A673 (cell line): ENCODE data around the gene MKRN1. TPM values are rescaled to one million over a fixed set of nuclear protein-coding genes. Genes with fewer than 3 reads are reported as not detected.

Experiments
- BruUV-seq: library from RNA; stranded (reverse); fragments of 400-500 nt; replicated peaks from 2 replicates; lab custom pipeline; 2021; lab: Mats Ljungman, UMichigan
- CTCF ChIA-PET: fragments of 300-600 bp; sonication (Branson Sonifier 250); formaldehyde crosslinking; loops from one replicate; lab custom pipeline; 2022; ENCODE audit warnings: antibody characterized with exemption; lab: Charles Lee
- POLR2A ChIA-PET: fragments of 300-600 bp; sonication (Branson Sonifier 250); formaldehyde crosslinking; loops from one replicate; lab custom pipeline; 2022; ENCODE audit warnings: antibody characterized with exemption; ENCODE audit not compliant: low non-redundant PET; lab: Charles Lee
- DNase-seq: peaks from one replicate; pipeline ENCODE4 v3.0.0-alpha.2; 2015; ENCODE audit warnings: low spot score
- H3K27ac ChIP-seq: fragments of 200-600 bp; sonication (generic); 2 replicates; pipeline ENCODE4 v1.5.1; 2016; ENCODE audit warnings: mixed run types, low read depth, mild to moderate bottlenecking, mixed read lengths, antibody characterized with exemption, low read length; ENCODE audit not compliant: poor library complexity, severe bottlenecking
- H3K27me3 ChIP-seq: fragments of 200-600 bp; sonication (generic); replicated peaks from 2 replicates; pipeline ENCODE4 v1.6.1; 2017; ENCODE audit warnings: mixed run types, low read depth, mild to moderate bottlenecking, mixed read lengths, antibody characterized with exemption, low read length; ENCODE audit not compliant: insufficient read depth, poor library complexity
- H3K36me3 ChIP-seq: fragments of 200-600 bp; sonication (generic); 2 replicates; pipeline ENCODE4 v1.6.1; 2016; ENCODE audit warnings: mixed run types, mild to moderate bottlenecking, mixed read lengths, antibody characterized with exemption, low read length; ENCODE audit not compliant: insufficient read depth, poor library complexity, severe bottlenecking
- H3K4me1 ChIP-seq: fragments of 200-600 bp; sonication (generic); 2 replicates; pipeline ENCODE4 v1.6.1; 2017; ENCODE audit warnings: mixed run types, mild to moderate bottlenecking, mixed read lengths, antibody characterized with exemption, low read length; ENCODE audit not compliant: insufficient read depth, poor library complexity, severe bottlenecking
- H3K4me3 ChIP-seq: fragments of 200-600 bp; sonication (generic); 2 replicates; pipeline ENCODE4 v1.5.1; 2016; ENCODE audit warnings: low read depth, mixed run types, mild to moderate bottlenecking, mixed read lengths, low read length; ENCODE audit not compliant: poor library complexity, severe bottlenecking
- H3K9me3 ChIP-seq: fragments of 200-600 bp; sonication (generic); 2 replicates; pipeline ENCODE4 v1.6.1; 2016; ENCODE audit warnings: mixed run types, low read depth, mild to moderate bottlenecking, mixed read lengths, antibody characterized with exemption, low read length; ENCODE audit not compliant: poor library complexity, severe bottlenecking
- EZH2 ChIP-seq: fragments of 200-600 bp; sonication (generic); IDR thresholded peaks from 2 replicates; pipeline ENCODE4 v1.6.1; 2017; ENCODE audit warnings: borderline replicate concordance, low read depth, mild to moderate bottlenecking, mixed read lengths, antibody characterized with exemption, low read length; ENCODE audit not compliant: poor library complexity, severe bottlenecking
- intact Hi-C: fragments of 100-400 bp; cut with micrococcal nuclease; formaldehyde crosslinking; loops from one replicate; pipeline ENCODE4 v1.10.0; 2022; ENCODE audit not compliant: unreplicated experiment
- total RNA-seq: library from RNA; stranded (reverse); gene quantifications from 2 replicates; pipeline ENCODE4 v1.2.3, GENCODE V29; 2021
- TF ChIP-seq, protein P1 (sequence below): fragments of 300-800, 200-600 bp; sonication (generic); conservative IDR thresholded peaks from 2 replicates; pipeline ENCODE4 v1.5.1; 2017; ENCODE audit warnings: low read depth, mild to moderate bottlenecking, antibody characterized with exemption, low read length, moderate library complexity, mixed read lengths

MKRN1 gene
- total RNA-seq, 1 experiment from 2014 or later = 51.1 TPM

DNA sequence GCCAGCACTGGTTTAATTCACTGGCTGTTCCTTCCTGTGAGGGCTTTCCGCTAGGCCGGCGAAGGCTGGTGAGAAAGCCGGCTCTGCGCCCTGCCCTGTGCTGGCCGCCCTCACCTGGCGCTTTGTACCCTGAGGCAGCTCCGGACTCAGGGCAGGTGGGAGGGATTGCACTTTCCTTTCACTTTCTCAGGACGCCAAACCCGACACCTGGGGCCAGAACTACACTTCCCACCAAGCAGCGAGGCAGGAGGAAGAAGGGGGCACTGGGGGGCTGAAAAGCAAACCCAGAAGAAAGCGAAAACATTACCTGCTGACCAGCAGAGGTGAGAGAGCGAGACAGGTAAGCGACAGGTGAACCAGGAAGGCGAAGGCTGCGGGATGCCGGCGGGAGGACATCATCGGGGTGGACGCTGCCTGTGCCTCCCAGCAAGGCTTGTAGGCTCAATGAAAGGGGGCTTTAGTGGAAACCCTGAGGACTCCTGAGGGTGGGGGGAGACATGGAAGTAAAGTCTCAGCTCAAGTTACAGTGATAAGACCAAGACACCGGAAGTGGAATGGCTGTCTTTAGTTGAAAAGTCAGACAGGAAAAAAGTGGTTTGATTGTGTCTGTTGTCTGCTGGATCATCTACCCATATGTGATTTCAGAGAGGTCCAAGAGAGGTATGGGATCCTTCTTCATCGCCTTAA, 75.3 kb downstream of the MKRN1 start, which contains the start of gene RAB19:
RAB19 (plus strand) TSS at position 181 of the 687 bp plus-strand sequence. CDS start 3,589 bp downstream, outside the sequence.
- BruUV-seq = no TSS peak
- Histone ChIP-seq H3K27me3 (no peaks in the 10 kb centered on the region), H3K4me1 (no peaks in the 10 kb centered on the region), H3K4me3 (no peak within 1 kb of the TSS), H3K36me3 (no peaks in the 10 kb centered on the region), H3K9me3 (no peaks in the 10 kb centered on the region), H3K27ac (no peak within 1 kb of the TSS)
- no peak for DNase-seq
- CTCF ChIA-PET = no interaction called here
- POLR2A ChIA-PET = no interaction called here
- intact Hi-C loops = no loop called here
- TF ChIP-seq EZH2 = no peak
- TF ChIP-seq, protein P1, sequence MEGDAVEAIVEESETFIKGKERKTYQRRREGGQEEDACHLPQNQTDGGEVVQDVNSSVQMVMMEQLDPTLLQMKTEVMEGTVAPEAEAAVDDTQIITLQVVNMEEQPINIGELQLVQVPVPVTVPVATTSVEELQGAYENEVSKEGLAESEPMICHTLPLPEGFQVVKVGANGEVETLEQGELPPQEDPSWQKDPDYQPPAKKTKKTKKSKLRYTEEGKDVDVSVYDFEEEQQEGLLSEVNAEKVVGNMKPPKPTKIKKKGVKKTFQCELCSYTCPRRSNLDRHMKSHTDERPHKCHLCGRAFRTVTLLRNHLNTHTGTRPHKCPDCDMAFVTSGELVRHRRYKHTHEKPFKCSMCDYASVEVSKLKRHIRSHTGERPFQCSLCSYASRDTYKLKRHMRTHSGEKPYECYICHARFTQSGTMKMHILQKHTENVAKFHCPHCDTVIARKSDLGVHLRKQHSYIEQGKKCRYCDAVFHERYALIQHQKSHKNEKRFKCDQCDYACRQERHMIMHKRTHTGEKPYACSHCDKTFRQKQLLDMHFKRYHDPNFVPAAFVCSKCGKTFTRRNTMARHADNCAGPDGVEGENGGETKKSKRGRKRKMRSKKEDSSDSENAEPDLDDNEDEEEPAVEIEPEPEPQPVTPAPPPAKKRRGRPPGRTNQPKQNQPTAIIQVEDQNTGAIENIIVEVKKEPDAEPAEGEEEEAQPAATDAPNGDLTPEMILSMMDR = no peak

Other genes starting within 250 kb of the MKRN1 start
- gene SLC37A3, start 81.0 kb downstream of the MKRN1 start, total RNA-seq = 34.4 and 34.7 TPM in 2 replicates
- gene RAB19, start 75.4 kb downstream of the MKRN1 start, total RNA-seq = not detected in 2 replicates
- gene DENND2A, start 161.3 kb upstream of the MKRN1 start, total RNA-seq = 0.49 and 0.87 TPM in 2 replicates
- 7.5 and 12.3 TPM in 2 replicates for gene ADCK2, start 193.4 kb upstream of the MKRN1 start, total RNA-seq
- 180 and 192 TPM in 2 replicates for gene NDUFB2, start 217.2 kb upstream of the MKRN1 start, total RNA-seq